HG02973 (cell line): ENCODE results near the gene DCC.

Source experiments
- ATAC-seq: cut with Tn5 transposase; IDR thresholded peaks from one replicate; pipeline ENCODE4 v1.9.1; 2021; ENCODE audit warnings: moderate library complexity; ENCODE audit not compliant: unreplicated experiment

The DCC gene

DNA sequence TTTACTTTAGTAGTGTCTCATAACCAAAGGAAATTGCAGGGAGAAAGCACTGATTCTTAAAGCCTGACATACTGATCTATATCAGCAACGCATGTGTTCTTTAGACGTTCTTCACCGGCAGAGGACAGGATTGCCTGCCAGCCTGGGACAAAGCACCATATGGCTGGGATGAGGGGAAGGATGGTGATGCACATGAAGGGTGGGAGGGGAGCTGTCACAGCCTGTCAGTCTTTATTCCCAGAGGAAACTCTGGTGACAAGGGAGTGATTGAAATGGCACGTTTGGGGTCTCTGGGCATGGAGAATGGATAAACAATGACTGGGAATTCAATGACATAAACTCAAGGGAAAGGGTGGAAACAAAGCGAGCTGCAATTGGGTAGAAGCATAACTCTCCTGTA is 808.1 kb downstream of the DCC start:
- ATAC-seq, result no peak

- no peak for ATAC-seq
These were observed 812.5 kb downstream of the DCC start for GRCh38 chr18:53152476-53152875.

- ATAC-seq, result no peak
These were observed 813.3 kb downstream of the DCC start for GRCh38 chr18:53153281-53153680.

- ATAC-seq, result no peak
These were observed 813.8 kb downstream of the DCC start for GRCh38 chr18:53153800-53154199.

- no peak for ATAC-seq
These were observed 825.8 kb downstream of the DCC start for GRCh38 chr18:53165770-53166169.

- no peak for ATAC-seq
These were observed 829.3 kb downstream of the DCC start for GRCh38 chr18:53169346-53169745.

DNA sequence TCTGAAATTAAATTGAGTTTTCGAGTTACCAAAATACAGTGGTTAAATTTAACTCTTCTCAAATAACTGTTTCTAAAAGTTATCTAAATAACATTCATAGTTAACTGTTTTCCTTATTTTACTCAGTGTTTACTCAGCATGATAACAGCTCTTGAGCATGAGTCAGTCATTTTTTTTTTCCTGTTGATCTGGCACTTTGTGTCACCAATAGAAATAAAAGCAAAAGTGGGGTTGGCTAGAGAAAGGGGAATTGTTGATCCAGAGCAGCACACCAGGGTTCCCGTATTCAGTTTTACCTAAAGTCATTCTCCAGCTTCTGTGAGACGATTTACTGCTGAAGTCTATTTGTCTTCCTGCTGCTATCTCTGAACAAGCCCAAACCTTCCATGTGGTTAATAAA is 851.6 kb downstream of the DCC start:
- no peak for ATAC-seq

GRCh38 chr18:53193870-53194269 is 853.9 kb downstream of the DCC start:
- no peak for ATAC-seq

- no peak for ATAC-seq
These were observed 879.9 kb downstream of the DCC start for GRCh38 chr18:53219853-53220252.

DNA sequence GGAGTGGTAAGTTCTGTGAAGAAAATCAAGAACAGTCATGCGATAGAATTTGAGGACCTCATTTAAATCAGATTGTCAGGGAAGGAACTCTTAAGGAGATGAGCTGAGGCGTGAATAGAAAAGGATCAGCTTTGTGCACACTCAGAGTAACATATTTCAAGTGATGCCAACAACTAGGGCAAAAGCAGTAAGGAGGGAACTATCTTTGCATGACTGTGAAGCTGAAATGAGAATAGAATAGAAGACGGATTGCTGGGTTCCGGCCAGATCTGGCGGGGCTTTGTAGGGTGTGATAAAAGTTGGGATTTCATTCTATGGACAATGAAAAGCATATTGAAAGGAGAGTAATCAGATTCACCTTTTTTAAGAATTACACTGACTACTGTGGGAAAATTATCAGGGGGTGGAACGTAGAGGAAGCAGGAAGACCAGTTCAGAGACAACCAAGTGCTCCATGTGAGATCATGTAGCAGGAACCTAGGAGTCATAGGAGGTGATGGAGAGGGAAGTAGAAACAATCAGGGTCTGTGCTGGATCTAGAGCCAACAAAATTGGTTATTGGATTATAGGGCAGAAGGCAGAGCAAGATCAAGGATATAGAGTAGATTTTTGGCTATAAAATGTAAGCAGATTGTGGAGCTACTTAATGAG is 884.3 kb downstream of the DCC start:
- no peak for ATAC-seq

- ATAC-seq, result no peak
These were observed 885.7 kb downstream of the DCC start for GRCh38 chr18:53225567-53226325.

DNA sequence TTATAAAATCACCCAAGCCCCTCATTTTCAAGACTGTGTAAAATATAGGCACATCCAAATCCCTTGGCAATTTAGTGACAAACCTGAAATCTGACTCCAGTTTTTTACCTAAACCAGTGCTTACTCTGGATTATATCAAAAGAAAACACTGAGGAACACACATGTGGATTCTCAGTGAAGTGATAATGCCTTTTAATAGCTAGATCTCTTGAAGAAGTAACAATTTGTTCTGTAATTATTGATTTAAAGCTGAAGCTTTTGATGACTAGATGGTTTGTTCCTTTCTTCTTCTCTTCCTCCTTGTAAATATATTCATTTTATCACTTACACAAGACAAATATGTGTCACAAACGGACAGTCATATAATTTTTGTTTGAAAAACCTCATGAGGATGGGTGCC is 894.6 kb downstream of the DCC start:
- ATAC-seq, result no peak

DNA sequence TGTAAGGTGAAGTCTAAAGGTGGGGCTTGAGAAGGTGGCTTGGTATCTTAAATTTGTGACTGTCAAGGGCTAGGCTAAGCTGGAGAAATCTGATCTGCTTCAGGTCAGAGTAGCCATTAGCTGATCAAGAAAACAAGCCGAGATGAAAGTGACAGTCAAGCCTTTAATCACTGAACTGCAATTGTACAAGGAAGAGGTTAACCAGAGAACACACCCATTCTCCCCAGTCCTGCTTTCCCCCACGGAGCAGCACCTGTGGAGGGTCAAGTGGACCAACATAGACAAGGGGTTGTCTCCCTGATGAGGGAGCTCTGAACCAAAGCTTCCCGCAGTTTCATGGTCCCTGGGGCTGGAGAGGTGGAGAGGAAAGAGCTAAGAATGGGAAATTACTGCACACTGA is 901.2 kb downstream of the DCC start:
- no peak for ATAC-seq

GRCh38 chr18:53253789-53254188 is 913.8 kb downstream of the DCC start:
- ATAC-seq, result no peak

GRCh38 chr18:53254265-53254664 is 914.3 kb downstream of the DCC start:
- ATAC-seq, result no peak

DNA sequence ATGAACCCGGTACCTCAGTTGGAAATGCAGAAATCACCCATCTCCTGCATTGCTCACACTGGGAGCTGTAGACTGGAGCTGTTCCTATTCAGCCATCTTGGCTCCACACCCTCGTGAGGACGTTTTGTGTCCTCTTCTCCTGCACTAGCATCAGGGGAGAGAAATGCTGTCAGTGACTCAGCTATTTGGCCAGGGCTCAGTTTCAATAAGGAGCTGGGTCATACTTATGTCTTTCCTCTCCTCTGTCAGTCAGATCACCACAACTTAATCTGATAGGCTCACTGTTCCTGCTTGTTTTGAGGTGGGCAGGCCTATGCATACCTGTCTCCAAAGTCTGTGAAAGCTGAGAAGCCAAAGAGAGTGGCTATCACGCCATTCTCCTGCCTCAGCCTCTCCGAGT is 921.2 kb downstream of the DCC start:
- no peak for ATAC-seq

GRCh38 chr18:53266850-53267249 is 926.9 kb downstream of the DCC start:
- ATAC-seq, result no peak

GRCh38 chr18:53268455-53268854 is 928.5 kb downstream of the DCC start:
- ATAC-seq, result no peak

GRCh38 chr18:53281406-53281805 is 941.4 kb downstream of the DCC start:
- ATAC-seq, result no peak

- ATAC-seq, result no peak
These were observed 943.7 kb downstream of the DCC start for GRCh38 chr18:53283708-53284107.

- no peak for ATAC-seq
These were observed 965.5 kb downstream of the DCC start for GRCh38 chr18:53305461-53305860.

GRCh38 chr18:53319628-53320027 is 979.6 kb downstream of the DCC start:
- ATAC-seq, result no peak

DNA sequence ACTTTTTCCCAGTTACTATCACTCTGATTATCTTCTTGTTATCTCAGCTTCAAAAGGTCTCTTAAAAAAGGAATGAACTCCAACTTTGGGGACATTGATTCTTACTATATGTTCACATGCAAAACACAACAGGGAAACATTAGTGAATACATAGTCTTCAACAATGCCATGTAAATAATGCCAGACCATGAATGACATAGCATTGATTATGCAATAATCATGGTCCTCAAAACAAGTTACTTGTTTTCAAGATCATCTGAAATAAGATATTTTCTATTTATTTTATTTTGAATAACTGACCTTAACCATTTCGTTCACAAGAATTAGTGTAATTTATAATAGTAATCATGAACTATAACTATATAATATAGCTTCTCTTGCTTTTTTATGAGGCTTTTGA is 982.2 kb downstream of the DCC start:
- no peak for ATAC-seq
